ENCODE results near the gene ALKBH6.

The ALKBH6 gene

DNA sequence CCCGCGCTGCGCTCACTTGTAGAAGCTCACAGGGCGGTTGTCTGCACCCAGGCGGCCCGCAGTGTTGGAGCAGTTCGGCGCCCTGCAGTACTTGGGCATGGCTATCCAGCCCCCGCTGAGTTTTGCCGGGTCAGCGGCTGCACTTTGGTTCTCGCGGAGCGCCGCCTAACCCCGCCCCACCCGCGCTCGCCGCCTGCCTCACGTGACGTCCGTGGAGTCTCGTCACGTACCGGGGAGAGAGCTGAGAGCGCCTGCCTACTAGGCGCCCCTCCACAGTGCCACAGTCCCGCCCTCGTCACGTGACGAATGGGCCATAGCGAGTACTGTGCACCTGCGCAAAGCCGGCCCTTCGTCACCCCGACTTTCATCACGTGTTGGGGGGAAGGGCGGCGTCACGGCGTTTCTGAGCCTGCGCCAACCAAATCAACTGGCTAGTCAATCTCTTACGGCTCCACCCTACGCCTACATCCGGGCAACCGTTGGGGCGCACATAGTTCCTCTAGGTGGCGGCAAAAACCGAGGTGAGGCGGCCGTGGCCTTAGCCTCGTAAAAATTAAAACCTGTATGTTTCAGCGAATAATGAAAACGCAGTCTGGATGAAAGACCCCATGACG is 40.2 kb upstream of the ALKBH6 start, which contains the start of gene THAP8:
Gene THAP8 (minus strand): TSS at position 167 of the 614 bp plus-strand sequence. CDS start 68 bp downstream, at position 99.
- WGBS, 2 donors (ENCODE audit: extremely low coverage in 2 of 2, insufficient read length in 2 of 2, insufficient replicate concordance in 1 of 2), result no CpG with 5 or more reads among the region's 56 CpGs
- H2BK15ac ChIP-seq (ENCODE audit: low read length), result no peak within 1 kb of the TSS
- DNase-seq (ENCODE audit: low spot score), result peak; percentile 98
- peak within 1 kb of the TSS; percentile 82 for H3K4me2 ChIP-seq (ENCODE audit: insufficient read depth, low read length, poor library complexity, severe bottlenecking)
- no peak within 1 kb of the TSS for H3K4ac ChIP-seq (ENCODE audit: low read length)
- peak within 1 kb of the TSS; percentile 93 for H3K18ac ChIP-seq (ENCODE audit: low read length)
- H2BK12ac ChIP-seq (ENCODE audit: low read length), result no peak within 1 kb of the TSS
- H3K9me3 ChIP-seq (replicated peaks in 1 of 2; ENCODE audit: control insufficient read depth in 2 of 2, insufficient read depth in 1 of 2, low read depth in 1 of 2, low read length in 2 of 2), result no peaks in the 10 kb centered on the region
- H3K27ac ChIP-seq (replicated peaks; ENCODE audit: low read length), result peak within 1 kb of the TSS; percentile 94
- no peaks in the 10 kb centered on the region for H3K79me1 ChIP-seq (ENCODE audit: low read depth, low read length)
- H3K9ac ChIP-seq (ENCODE audit: low read depth, low read length, poor library complexity), result peak within 1 kb of the TSS; percentile 94
- H3K4me3 ChIP-seq (ENCODE audit: low read length in 2 of 2), result peak within 1 kb of the TSS; percentile 78 to 93
- peak within 1 kb of the TSS; percentile 66 for H3K23ac ChIP-seq (ENCODE audit: low read depth, low read length, poor library complexity)
- H3K14ac ChIP-seq (ENCODE audit: low read length), result no peak within 1 kb of the TSS
- no peaks in the 10 kb centered on the region for H3K27me3 ChIP-seq (ENCODE audit: control insufficient read depth in 3 of 3, insufficient read depth in 3 of 3, low read depth in 1 of 3, low read length in 3 of 3)
- H4K91ac ChIP-seq (ENCODE audit: low read depth, low read length, poor library complexity), result no peak within 1 kb of the TSS
- peaks cover 8 to 9% of the 10 kb centered on the region in 2 donors for H3K4me1 ChIP-seq (ENCODE audit: control insufficient read depth in 2 of 2, insufficient read depth in 1 of 2, low read depth in 1 of 2, low read length in 2 of 2)
- H2BK5ac ChIP-seq (ENCODE audit: low read length), result no peak within 1 kb of the TSS
- peak within 1 kb of the TSS; percentile 99 for H2AFZ ChIP-seq (ENCODE audit: low read length)
- H3K36me3 ChIP-seq (replicated peaks in 1 of 2; ENCODE audit: control insufficient read depth in 2 of 2, insufficient read depth in 2 of 2, low read length in 2 of 2), result peaks cover 6 to 26% of the 10 kb centered on the region in 2 donors
- H2BK120ac ChIP-seq (ENCODE audit: low read depth, low read length), result peak within 1 kb of the TSS; percentile 65
- H4K8ac ChIP-seq (ENCODE audit: low read depth, low read length), result no peak within 1 kb of the TSS
- H2AK5ac ChIP-seq (ENCODE audit: low read depth, low read length), result no peak within 1 kb of the TSS

- Histone ChIP-seq H3K27me3 (ENCODE audit: control insufficient read depth in 3 of 3, insufficient read depth in 3 of 3, low read depth in 1 of 3, low read length in 3 of 3) (no peaks in the 10 kb centered on the region), H3K14ac (ENCODE audit: low read length) (no peak overlapping the region), H3K9ac (ENCODE audit: low read depth, low read length, poor library complexity) (no peak overlapping the region), H2BK120ac (ENCODE audit: low read depth, low read length) (no peak overlapping the region), H2BK15ac (ENCODE audit: low read length) (no peak overlapping the region), H3K79me1 (ENCODE audit: low read depth, low read length) (no peaks in the 10 kb centered on the region), H3K4me2 (ENCODE audit: insufficient read depth, low read length, poor library complexity, severe bottlenecking) (no peak overlapping the region), H2BK12ac (ENCODE audit: low read length) (no peak overlapping the region), H3K23ac (ENCODE audit: low read depth, low read length, poor library complexity) (no peak overlapping the region), H3K36me3 (replicated peaks in 1 of 2; ENCODE audit: control insufficient read depth in 2 of 2, insufficient read depth in 2 of 2, low read length in 2 of 2) (peaks cover 0 to 2% of the 10 kb centered on the region in 2 donors), H3K4ac (ENCODE audit: low read length) (no peak overlapping the region), H3K27ac (replicated peaks; ENCODE audit: low read length) (no peak overlapping the region), H3K4me1 (ENCODE audit: control insufficient read depth in 2 of 2, insufficient read depth in 1 of 2, low read depth in 1 of 2, low read length in 2 of 2) (peaks cover 8 to 9% of the 10 kb centered on the region in 2 donors), H2BK5ac (ENCODE audit: low read length) (no peak overlapping the region), H3K9me3 (replicated peaks in 1 of 2; ENCODE audit: control insufficient read depth in 2 of 2, insufficient read depth in 1 of 2, low read depth in 1 of 2, low read length in 2 of 2) (no peaks in the 10 kb centered on the region), H3K4me3 (ENCODE audit: low read length in 2 of 2) (no peak overlapping the region), H4K91ac (ENCODE audit: low read depth, low read length, poor library complexity) (no peak overlapping the region), H2AK5ac (ENCODE audit: low read depth, low read length) (no peak overlapping the region), H2AFZ (ENCODE audit: low read length) (no peak overlapping the region), H4K8ac (ENCODE audit: low read depth, low read length) (no peak overlapping the region), H3K18ac (ENCODE audit: low read length) (no peak overlapping the region)
- WGBS, 2 donors (ENCODE audit: extremely low coverage in 2 of 2, insufficient read length in 2 of 2, insufficient replicate concordance in 1 of 2), result no CpG with 5 or more reads among the region's 4 CpGs
- DNase-seq (ENCODE audit: low spot score), result no peak
Observed at GRCh38 chr19:36051637-36052036, 37.6 kb upstream of the ALKBH6 start.

- Histone ChIP-seq H3K27ac (replicated peaks; ENCODE audit: low read length) (no peak overlapping the region), H4K8ac (ENCODE audit: low read depth, low read length) (no peak overlapping the region), H3K27me3 (ENCODE audit: control insufficient read depth in 3 of 3, insufficient read depth in 3 of 3, low read depth in 1 of 3, low read length in 3 of 3) (no peaks in the 10 kb centered on the region), H4K91ac (ENCODE audit: low read depth, low read length, poor library complexity) (no peak overlapping the region), H2AK5ac (ENCODE audit: low read depth, low read length) (no peak overlapping the region), H3K4me3 (ENCODE audit: low read length in 2 of 2) (no peak overlapping the region), H3K4me2 (ENCODE audit: insufficient read depth, low read length, poor library complexity, severe bottlenecking) (no peak overlapping the region), H3K18ac (ENCODE audit: low read length) (no peak overlapping the region), H3K4ac (ENCODE audit: low read length) (no peak overlapping the region), H2BK5ac (ENCODE audit: low read length) (no peak overlapping the region), H2AFZ (ENCODE audit: low read length) (no peak overlapping the region), H3K9ac (ENCODE audit: low read depth, low read length, poor library complexity) (no peak overlapping the region), H3K9me3 (replicated peaks in 1 of 2; ENCODE audit: control insufficient read depth in 2 of 2, insufficient read depth in 1 of 2, low read depth in 1 of 2, low read length in 2 of 2) (no peaks in the 10 kb centered on the region), H3K79me1 (ENCODE audit: low read depth, low read length) (no peaks in the 10 kb centered on the region), H3K14ac (ENCODE audit: low read length) (no peak overlapping the region), H2BK120ac (ENCODE audit: low read depth, low read length) (no peak overlapping the region), H3K36me3 (replicated peaks in 1 of 2; ENCODE audit: control insufficient read depth in 2 of 2, insufficient read depth in 2 of 2, low read length in 2 of 2) (peaks cover 0 to 2% of the 10 kb centered on the region in 2 donors), H3K23ac (ENCODE audit: low read depth, low read length, poor library complexity) (no peak overlapping the region), H2BK12ac (ENCODE audit: low read length) (no peak overlapping the region), H3K4me1 (ENCODE audit: control insufficient read depth in 2 of 2, insufficient read depth in 1 of 2, low read depth in 1 of 2, low read length in 2 of 2) (peaks cover 6 to 9% of the 10 kb centered on the region in 2 donors), H2BK15ac (ENCODE audit: low read length) (no peak overlapping the region)
- DNase-seq (ENCODE audit: low spot score), result no peak
- WGBS, 2 donors (ENCODE audit: extremely low coverage in 2 of 2, insufficient read length in 2 of 2, insufficient replicate concordance in 1 of 2), result no CpG with 5 or more reads among the region's 3 CpGs
Observed at GRCh38 chr19:36051236-36051635, 37.2 kb upstream of the ALKBH6 start.

DNA sequence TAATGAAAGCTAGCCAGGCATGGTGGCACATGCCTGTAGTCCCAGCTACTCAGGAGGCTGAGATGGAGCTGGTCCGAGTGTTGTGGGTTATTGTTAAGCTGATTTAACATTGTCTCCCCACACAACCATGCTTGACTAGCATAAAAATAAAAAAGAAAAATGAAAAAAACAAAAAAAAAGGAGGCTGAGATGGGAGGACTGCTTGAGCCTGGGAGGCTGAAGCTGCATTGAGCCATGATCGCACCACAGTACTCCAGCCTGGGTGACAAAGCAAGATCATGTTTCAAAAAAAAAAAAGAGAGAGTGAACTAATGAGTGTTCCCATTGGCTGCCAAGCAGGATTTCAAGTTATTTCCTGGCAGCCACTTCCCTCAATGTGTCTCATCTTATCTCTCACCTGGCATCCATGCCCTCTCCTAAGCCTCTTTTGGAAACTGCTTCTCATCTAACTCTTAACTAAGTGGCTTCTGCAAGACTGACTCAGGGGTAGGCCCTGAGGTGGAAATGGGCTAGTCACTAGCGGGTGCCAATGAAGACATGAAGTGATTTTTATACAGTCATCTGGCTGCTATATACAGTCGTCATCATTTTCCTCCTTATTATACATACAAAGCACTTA is 35.2 kb upstream of the ALKBH6 start:
- Histone ChIP-seq H3K4me2 (ENCODE audit: insufficient read depth, low read length, poor library complexity, severe bottlenecking) (no peak overlapping the region), H2AFZ (ENCODE audit: low read length) (no peak overlapping the region), H2AK5ac (ENCODE audit: low read depth, low read length) (no peak overlapping the region), H3K36me3 (replicated peaks in 1 of 2; ENCODE audit: control insufficient read depth in 2 of 2, insufficient read depth in 2 of 2, low read length in 2 of 2) (peaks cover 0 to 9% of the 10 kb centered on the region in 2 donors), H3K4ac (ENCODE audit: low read length) (no peak overlapping the region), H2BK12ac (ENCODE audit: low read length) (no peak overlapping the region), H3K4me1 (ENCODE audit: control insufficient read depth in 2 of 2, insufficient read depth in 1 of 2, low read depth in 1 of 2, low read length in 2 of 2) (peaks cover 0 to 3% of the 10 kb centered on the region in 2 donors), H3K14ac (ENCODE audit: low read length) (no peak overlapping the region), H4K91ac (ENCODE audit: low read depth, low read length, poor library complexity) (no peak overlapping the region), H3K27me3 (ENCODE audit: control insufficient read depth in 3 of 3, insufficient read depth in 3 of 3, low read depth in 1 of 3, low read length in 3 of 3) (no peaks in the 10 kb centered on the region), H2BK15ac (ENCODE audit: low read length) (no peak overlapping the region), H4K8ac (ENCODE audit: low read depth, low read length) (no peak overlapping the region), H3K27ac (replicated peaks; ENCODE audit: low read length) (no peak overlapping the region), H3K79me1 (ENCODE audit: low read depth, low read length) (no peaks in the 10 kb centered on the region), H2BK5ac (ENCODE audit: low read length) (no peak overlapping the region), H3K9me3 (replicated peaks in 1 of 2; ENCODE audit: control insufficient read depth in 2 of 2, insufficient read depth in 1 of 2, low read depth in 1 of 2, low read length in 2 of 2) (no peaks in the 10 kb centered on the region), H3K9ac (ENCODE audit: low read depth, low read length, poor library complexity) (no peak overlapping the region), H3K23ac (ENCODE audit: low read depth, low read length, poor library complexity) (no peak overlapping the region), H2BK120ac (ENCODE audit: low read depth, low read length) (no peak overlapping the region), H3K4me3 (ENCODE audit: low read length in 2 of 2) (no peak overlapping the region), H3K18ac (ENCODE audit: low read length) (no peak overlapping the region)
- DNase-seq (ENCODE audit: low spot score), result no peak
- no CpG with 5 or more reads among the region's 4 CpGs for WGBS, 2 donors (ENCODE audit: extremely low coverage in 2 of 2, insufficient read length in 2 of 2, insufficient replicate concordance in 1 of 2)
